ENCODE data around the gene TIMP2.
"Not testable (repeated sequence)": the region's sequence is repeated elsewhere in the genome, so short reads cannot be mapped to it uniquely, and the experiment has no call there.

The TIMP2 gene

DNA sequence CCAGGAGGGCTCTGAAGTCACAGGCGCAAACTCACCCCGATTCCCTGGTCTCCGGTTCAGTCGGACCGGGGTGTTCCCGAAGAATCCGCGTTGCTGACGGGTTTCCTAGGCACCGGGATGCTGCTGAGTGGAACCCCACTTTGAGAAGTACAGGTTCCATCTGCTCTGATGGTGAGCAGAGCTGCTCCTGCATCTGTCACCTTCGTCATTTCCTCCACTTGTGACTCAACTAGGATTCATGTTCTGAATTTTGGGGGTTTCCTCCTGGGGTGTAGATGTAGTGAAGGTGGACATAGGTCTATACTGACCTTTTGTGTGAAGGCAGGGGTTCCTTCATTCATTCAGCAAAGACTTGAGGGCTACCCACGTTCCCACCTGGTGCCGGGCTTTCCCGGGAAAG is 29.5 kb upstream of the TIMP2 start:
- no peak for DNase-seq

- DNase-seq, result no peak
Observed at GRCh38 chr17:78953356-78954350, 28.5 kb upstream of the TIMP2 start.

DNA sequence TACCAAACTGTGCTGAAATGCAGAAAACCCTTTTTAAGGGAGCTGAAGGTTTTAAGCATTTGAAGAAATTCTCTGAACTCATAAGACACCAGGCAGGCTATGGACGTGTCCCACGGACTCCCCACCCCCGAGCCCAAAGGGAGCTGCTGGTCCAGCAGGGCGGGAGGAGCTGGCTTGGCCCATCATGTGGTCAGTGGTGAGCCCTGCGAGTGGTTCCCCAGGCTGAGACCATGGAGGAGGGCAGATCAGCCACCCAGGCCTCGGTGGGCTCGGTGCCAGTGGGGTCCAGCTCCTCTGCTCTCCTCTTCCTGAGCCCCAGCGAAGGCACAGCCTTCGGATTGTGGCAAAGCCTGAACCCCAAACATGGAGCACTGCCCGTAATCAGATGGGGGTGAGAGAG is 27.5 kb upstream of the TIMP2 start:
- DNase-seq, result no peak

- DNase-seq, result no peak
Observed at GRCh38 chr17:78951967-78952551, 26.9 kb upstream of the TIMP2 start.

- no peak for DNase-seq
Observed at GRCh38 chr17:78950870-78951269, 25.7 kb upstream of the TIMP2 start.

DNA sequence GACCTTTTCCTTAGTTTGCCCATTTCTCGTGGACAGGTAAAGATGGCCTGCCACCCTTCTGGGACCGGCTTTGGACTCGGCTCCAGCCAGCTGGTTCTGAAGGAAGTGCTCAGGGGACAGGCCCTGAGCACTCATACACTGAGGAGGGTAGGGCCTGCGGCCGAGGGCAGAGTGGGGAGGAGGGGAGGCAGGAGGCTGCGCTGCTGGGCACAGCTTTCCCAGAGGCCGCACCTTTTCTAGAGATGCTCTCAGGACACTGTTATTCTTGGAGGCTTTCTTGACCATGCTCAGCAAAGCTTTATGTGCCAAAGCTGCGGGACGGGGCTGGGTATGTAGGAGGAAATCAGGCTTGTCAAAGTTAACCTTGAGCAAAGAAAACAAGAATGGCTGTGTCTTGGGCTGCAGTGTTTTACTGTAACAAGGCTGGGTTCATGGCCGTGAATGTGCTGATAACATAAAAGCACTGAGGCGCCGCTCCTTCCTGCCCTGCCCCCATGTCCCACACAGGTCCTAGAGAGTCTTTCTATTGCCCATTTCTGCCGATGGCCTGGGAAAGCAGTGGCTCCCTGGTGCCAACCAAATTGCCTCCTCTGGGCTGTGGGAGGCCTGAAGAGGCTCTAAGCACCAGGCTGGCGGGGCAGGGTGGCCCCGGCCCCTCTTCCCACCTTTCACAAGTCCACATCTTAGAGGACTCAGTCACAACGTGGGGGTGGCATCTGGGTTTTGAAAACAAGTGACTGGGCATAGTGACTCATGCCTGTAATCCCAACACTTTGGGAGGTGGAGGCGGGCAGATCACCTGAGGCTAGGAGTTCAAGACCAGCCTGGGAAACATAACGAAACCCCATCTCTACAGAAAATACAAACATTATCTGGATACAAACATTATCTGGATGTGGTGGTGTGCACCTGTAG is 22.3 kb upstream of the TIMP2 start:
- DNase-seq, result no peak

DNA sequence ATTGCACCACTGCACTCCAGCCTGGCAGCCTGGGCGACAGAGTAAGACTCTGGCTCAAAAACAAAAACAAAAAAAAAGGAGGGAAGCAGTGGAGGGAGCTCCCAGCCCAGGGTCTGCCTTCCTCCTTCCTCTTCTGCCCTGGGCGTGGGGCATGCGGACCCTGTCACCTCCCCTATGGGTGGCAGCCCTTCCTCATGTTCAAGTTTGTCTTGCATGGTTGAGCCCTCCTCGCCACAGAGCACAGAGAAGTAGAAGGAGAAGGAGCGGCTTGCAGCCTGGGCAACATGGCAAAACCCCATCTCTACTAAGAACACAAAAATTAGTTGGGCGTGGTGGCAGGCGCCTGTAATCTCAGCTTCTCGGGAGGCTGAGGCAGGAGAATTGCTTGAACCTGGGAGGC is 21.4 kb upstream of the TIMP2 start:
- DNase-seq, result no peak

GRCh38 chr17:78946131-78946530 is 20.9 kb upstream of the TIMP2 start:
- DNase-seq, result no peak

GRCh38 chr17:78945455-78945854 is 20.3 kb upstream of the TIMP2 start:
- DNase-seq, result not testable (repeated sequence)

DNA sequence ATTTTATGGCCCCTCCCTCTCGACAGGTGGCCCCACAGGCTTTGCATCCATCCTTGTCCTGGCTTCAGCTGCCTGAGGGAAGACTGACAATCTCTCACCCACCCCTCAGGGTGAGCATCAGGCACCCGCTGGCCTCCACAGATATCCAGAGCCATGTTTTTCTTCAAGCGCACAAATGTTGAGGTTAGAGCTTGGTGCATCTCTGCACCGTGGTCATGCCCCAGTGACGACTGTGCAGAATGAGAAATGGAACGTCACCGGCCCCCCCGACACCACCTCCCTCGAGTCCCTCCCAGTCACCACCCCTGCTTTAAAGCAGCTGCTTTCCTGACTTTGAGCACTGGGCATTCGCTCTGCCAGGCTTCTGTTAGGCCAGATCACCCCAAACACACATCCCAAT is 19.8 kb upstream of the TIMP2 start:
- DNase-seq, result no peak

DNA sequence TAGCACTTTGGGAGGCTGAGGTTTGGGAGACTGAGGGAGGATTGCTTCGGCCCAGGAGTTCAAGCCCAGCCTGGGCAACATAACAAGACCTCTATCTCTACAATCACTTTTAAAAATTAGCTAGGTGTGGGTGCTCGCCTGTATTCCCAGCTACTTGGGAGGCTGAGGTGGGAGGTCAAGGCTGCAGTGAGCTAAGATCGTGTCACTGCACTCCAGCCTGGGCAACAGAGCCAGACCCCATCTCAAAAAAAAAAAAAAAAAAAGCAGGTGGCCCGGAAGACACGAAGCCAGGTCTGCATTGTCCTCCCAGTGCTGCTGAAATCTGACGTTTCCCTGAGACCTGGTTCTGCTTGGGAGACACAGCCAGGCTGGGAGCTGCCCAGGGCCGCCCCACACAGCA is 18.8 kb upstream of the TIMP2 start:
- DNase-seq, result no peak

- DNase-seq, result peak; percentile 78
Observed at GRCh38 chr17:78940708-78941107, 15.5 kb upstream of the TIMP2 start.

DNA sequence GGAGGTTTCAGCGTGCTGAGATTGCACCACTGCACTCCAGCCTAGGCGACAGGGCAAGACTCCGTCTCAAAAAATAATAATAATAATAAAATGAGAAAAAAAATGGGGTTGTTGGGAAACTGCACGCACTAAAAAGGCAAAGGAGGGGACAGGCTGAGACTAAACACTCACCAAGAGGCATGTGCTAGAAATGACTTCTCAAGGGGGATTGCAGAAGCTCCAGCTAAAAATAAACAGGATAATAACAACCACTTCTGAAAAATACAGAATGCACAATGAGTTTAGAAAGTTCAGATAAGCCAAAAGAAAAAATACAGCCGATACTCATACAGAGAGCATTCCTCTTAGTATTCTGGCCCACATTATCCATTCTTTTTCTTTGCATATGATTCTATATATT is 15.1 kb upstream of the TIMP2 start:
- no peak for DNase-seq

DNA sequence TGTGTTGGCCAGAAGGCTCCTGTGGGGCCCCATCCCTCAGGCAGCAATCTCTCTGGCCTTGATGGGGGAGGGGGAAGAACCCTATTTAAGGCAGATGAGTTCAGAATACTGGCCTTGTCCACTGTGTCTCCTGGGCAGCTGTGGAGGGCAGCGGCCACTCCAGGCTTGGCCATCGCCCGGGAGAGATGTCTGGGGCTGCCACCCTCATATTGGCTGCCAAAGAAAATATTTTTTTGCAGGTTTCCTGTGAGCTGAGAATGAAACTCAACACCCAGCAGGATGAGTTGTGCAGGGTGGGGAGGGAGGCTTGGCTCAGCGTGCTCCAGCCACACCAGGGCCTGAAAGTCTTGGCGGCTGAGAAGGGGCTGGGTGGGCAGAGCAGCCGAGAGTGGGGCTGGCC is 14.4 kb upstream of the TIMP2 start:
- DNase-seq, result peak; percentile 43

GRCh38 chr17:78937561-78937960 is 12.4 kb upstream of the TIMP2 start:
- no peak for DNase-seq

GRCh38 chr17:78935419-78936323 is 10.5 kb upstream of the TIMP2 start:
- DNase-seq, result peak; percentile 99

DNA sequence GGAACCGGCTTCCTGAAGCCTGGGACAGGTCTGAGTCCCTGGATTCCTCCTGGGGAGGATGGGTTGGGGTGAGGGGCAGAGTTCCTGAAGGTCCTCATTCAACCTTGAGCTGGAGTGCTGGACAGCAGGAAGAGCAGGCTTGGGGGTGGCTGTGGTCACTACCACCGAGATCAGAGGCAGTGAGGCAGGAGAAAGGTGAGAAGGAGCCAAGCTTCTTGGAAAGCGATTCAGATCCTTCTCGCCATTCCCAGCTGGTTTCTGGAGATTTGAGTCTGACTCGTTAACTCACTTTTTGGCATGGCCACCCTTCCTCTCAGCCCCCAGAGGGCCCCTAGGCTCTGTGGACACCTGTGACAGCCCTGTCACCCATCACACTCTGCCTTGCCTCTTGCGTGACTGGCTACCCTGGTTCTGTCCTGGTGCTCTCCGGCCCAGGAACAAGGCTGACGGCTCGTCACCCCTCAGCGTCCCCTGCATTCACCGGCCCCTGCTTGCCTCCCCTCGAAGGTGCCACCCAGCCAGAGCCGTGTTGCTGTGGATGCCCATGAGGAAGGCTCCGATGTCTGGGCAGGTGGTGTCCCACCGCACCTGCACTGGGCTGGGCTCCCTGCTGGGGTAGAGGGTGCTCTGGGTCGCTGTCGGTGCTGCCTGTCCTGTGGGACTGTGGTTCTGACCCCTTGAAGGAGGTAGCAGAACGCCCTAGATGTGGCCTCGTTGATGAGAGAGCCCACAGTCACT is 9.7 kb upstream of the TIMP2 start:
- DNase-seq, result peak; percentile 49

DNA sequence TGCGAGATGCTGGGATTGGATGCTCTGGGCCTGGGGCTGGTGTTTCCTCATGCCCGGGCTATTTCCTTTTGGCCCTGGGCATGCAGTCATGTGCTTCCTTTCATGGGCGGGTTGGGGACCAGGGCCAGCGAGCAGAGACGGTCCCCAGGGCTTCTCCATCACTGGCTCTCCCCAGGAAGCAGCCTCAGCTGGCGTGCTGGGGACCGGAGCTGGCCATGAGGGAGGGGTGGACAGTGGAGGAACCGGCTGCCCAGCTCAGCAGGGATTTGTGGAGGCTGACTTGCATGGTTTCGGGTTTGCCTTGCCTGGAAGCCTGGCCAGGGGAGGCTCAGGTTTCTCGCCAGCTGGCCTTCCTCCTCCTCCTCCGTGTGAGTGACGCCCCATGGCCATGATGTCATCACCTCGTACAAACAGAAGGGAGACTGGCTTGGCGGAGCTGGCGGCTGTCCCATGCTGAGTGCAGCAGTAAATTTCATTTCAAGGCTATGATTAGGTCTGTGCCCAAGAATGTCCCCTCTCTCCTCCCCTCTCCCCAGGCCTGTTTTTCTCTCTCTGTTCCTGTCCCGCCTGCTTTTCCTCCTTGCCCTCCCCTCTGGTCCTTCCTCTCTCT is 8.9 kb upstream of the TIMP2 start:
- DNase-seq, result peak; percentile 99

DNA sequence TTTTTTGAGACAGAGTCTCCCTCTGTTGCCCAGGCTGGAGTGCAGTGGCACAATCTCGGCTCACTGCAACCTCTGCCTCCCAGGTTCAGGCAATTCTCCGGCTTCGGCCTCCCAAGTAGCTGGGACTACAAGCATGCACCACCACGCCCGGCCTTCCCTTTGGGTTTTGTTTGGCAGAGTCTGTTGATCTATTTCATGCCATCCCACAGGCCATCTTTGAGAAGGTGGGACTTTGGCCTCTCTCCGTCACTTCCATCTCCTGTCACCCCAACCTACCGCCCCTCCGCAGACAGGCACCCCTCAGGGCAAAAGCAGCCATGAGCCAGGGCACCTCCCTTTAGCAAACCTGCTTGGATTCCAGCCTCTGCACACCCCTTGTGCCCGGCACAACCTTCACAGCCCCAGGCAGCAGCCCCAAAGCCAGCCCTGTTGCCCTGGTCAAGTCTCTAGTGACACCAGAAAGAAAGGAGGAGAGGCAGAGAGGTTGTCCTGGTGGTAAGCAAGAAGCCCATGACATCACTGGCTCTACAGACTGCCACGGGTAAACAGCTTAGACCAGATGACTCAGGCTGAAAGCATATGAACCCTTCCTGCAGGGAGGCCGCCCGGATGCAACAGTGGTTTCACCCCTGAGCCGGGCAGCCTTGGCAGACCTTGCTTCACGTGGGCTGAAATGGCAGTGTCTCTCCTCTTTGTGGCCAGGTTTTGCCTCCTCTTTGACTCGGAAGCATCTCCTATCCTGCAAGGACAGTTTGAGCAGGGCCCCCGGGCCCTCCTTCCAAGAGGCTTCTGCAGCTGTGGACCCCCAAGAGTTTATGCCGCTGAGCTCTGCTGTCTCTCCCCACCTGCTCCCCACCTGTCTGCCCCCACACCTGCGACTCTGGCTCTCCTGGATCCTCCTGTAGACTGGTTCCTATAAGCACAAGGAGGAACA is 8.1 kb upstream of the TIMP2 start:
- peak; percentile 95 for DNase-seq

All from fibroblast of skin of right biceps (primary cell).